ENCODE data around the gene C11orf24.
"Not testable (repeated sequence)": the region's sequence is repeated elsewhere in the genome, so short reads cannot be mapped to it uniquely, and the experiment has no call there.

GRCh38 chr11:68243847-68244246, 27.9 kb downstream of the C11orf24 start:
- TF ChIP-seq CTCF (IDR thresholded peaks at IDR 0.05); USF2 (IDR thresholded peaks at IDR 0.05); REST (IDR thresholded peaks at IDR 0.05); RFX5 (IDR thresholded peaks at IDR 0.05); ESRRA (IDR thresholded peaks at IDR 0.05; ENCODE audit: borderline replicate concordance, low read length); POLR2A (IDR thresholded peaks at IDR 0.05; ENCODE audit: low read length); NFE2L2 (conservative IDR thresholded peaks at IDR 0.05; ENCODE audit: low read length): not testable (repeated sequence)
